Islet precursor cell (in vitro differentiated cells): Measurements from ENCODE around the gene PLA2G5.

Experiments
- DNase-seq: peaks from one replicate; pipeline ENCODE4 v3.0.0-alpha.2; 2018

PLA2G5 gene

GRCh38 chr1:20093303-20093702, 23.3 kb downstream of the PLA2G5 start:
- no peak for DNase-seq

- no peak for DNase-seq
Measured at GRCh38 chr1:20093940-20094391, 24.0 kb downstream of the PLA2G5 start.

- DNase-seq: no peak
Measured at GRCh38 chr1:20095564-20096434, 25.8 kb downstream of the PLA2G5 start.

- no peak for DNase-seq
Measured at GRCh38 chr1:20096840-20097447, 26.9 kb downstream of the PLA2G5 start.

- no peak for DNase-seq
Measured at GRCh38 chr1:20099533-20099932, 29.5 kb downstream of the PLA2G5 start.

GRCh38 chr1:20100632-20101355, 30.8 kb downstream of the PLA2G5 start:
- peak; percentile 76 for DNase-seq

- DNase-seq: no peak
Measured at GRCh38 chr1:20102875-20103274, 32.9 kb downstream of the PLA2G5 start.

- DNase-seq: no peak
Measured at GRCh38 chr1:20105856-20106255, 35.9 kb downstream of the PLA2G5 start.

- no peak for DNase-seq
Measured at GRCh38 chr1:20107351-20107750, 37.4 kb downstream of the PLA2G5 start.

GRCh38 chr1:20107796-20108195, 37.8 kb downstream of the PLA2G5 start:
- peak; percentile 64 for DNase-seq

- DNase-seq: no peak
Measured at GRCh38 chr1:20108366-20109123, 38.6 kb downstream of the PLA2G5 start.

GRCh38 chr1:20109223-20109856, 39.3 kb downstream of the PLA2G5 start:
- DNase-seq: no peak

GRCh38 chr1:20110679-20111078, 40.7 kb downstream of the PLA2G5 start:
- peak; percentile 84 for DNase-seq

GRCh38 chr1:20111452-20111851, 41.5 kb downstream of the PLA2G5 start:
- no peak for DNase-seq

- no peak for DNase-seq
Measured at GRCh38 chr1:20112279-20113000, 42.4 kb downstream of the PLA2G5 start.

- DNase-seq: no peak
Measured at GRCh38 chr1:20114021-20114648, 44.1 kb downstream of the PLA2G5 start.

GRCh38 chr1:20115479-20115878, 45.5 kb downstream of the PLA2G5 start:
- DNase-seq: no peak

GRCh38 chr1:20115916-20116315, 45.9 kb downstream of the PLA2G5 start:
- DNase-seq: no peak

GRCh38 chr1:20117236-20117635, 47.2 kb downstream of the PLA2G5 start:
- no peak for DNase-seq

- no peak for DNase-seq
Measured at GRCh38 chr1:20119347-20119746, 49.4 kb downstream of the PLA2G5 start, which contains the start of gene PLA2G2D. PLA2G2D (minus strand) TSS chr1:20119536; CDS start chr1:20119498, 38 bp downstream.

- no peak for DNase-seq
Measured at GRCh38 chr1:20120796-20121195, 50.8 kb downstream of the PLA2G5 start.
